OCI-LY1 (cell line): ENCODE data around the gene LONRF2.
"Not testable (repeated sequence)": the region's sequence is repeated elsewhere in the genome, so short reads cannot be mapped to it uniquely, and the experiment has no call there.

ENCODE experiments used
- EZH2 ChIP-seq: fragments of 200-600 bp; sonication (generic), shearing (Covaris generic); IDR thresholded peaks from 2 replicates; pipeline ENCODE4 v1.8.0; 2017; ENCODE audit warnings: borderline replicate concordance, mixed run types, mild to moderate bottlenecking, antibody characterized with exemption, low read length, moderate library complexity, mixed read lengths
- TF ChIP-seq, protein P1 (sequence below): fragments of 200-600 bp; sonication (generic), shearing (Covaris generic); IDR thresholded peaks from 2 replicates; pipeline ENCODE4 v1.5.1; 2017; ENCODE audit warnings: mild to moderate bottlenecking, antibody characterized with exemption, low read length, moderate library complexity, mixed read lengths

DNA sequence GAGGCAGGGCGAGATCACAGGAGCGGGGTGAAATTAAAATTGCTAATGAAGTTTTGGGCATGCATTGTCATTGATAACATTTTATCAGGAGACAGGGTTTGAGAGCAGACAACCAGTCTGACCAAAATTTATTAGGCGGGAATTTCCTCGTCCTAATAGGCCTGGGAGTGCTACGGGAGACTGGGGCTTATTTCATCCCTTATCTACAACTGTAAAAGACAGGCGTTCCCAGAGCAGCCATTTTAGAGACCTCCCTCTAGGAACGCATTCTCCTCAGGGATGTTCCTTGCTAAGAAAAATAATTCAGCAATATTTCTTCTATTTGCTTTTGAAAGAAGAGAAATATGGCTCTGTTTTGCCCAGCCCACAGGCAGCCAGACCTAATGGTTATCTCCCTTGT lies 40.0 kb upstream of the LONRF2 start:
- TF ChIP-seq, protein P1, sequence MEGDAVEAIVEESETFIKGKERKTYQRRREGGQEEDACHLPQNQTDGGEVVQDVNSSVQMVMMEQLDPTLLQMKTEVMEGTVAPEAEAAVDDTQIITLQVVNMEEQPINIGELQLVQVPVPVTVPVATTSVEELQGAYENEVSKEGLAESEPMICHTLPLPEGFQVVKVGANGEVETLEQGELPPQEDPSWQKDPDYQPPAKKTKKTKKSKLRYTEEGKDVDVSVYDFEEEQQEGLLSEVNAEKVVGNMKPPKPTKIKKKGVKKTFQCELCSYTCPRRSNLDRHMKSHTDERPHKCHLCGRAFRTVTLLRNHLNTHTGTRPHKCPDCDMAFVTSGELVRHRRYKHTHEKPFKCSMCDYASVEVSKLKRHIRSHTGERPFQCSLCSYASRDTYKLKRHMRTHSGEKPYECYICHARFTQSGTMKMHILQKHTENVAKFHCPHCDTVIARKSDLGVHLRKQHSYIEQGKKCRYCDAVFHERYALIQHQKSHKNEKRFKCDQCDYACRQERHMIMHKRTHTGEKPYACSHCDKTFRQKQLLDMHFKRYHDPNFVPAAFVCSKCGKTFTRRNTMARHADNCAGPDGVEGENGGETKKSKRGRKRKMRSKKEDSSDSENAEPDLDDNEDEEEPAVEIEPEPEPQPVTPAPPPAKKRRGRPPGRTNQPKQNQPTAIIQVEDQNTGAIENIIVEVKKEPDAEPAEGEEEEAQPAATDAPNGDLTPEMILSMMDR = not testable (repeated sequence)
- not testable (repeated sequence) for TF ChIP-seq EZH2
